HepG2 (cell line): ENCODE measurements around the gene FIZ1. TPM values are rescaled to one million over a fixed set of nuclear protein-coding genes. Genes with fewer than 3 reads are reported as not detected.
A peak's percentile ranks its signal among the peaks of the same experiment; 100 is the strongest.

Source experiments
- FLYWCH1 ChIP-seq: sonication (generic); formaldehyde crosslinking; IDR thresholded peaks from 2 replicates; pipeline ENCODE4 v1.8.1; 2023; ENCODE audit warnings: mild to moderate bottlenecking, missing genetic modification reagents
- HDAC2 ChIP-seq: sonication (generic); formaldehyde crosslinking; IDR thresholded peaks from 2 replicates; pipeline ENCODE4 v1.4.0; 2020; ENCODE audit warnings: missing genetic modification reagents
- KAT2B ChIP-seq: fragments of 150-350 bp; IDR thresholded peaks from 2 replicates; pipeline ENCODE4 v1.6.1; 2014; ENCODE audit warnings: low read depth, low read length, borderline replicate concordance
- KAT8 ChIP-seq: IDR thresholded peaks from 2 replicates; pipeline ENCODE4 v1.6.1; 2016; ENCODE audit warnings: missing genetic modification reagents, missing compliant biosample characterization
- KLF6 ChIP-seq: IDR thresholded peaks from 2 replicates; pipeline ENCODE4 v1.8.0; 2016; ENCODE audit warnings: missing biosample characterization, missing genetic modification reagents
- RERE ChIP-seq: IDR thresholded peaks from 2 replicates; pipeline ENCODE4 v1.6.1; 2016; ENCODE audit warnings: low read depth, missing genetic modification reagents, missing compliant biosample characterization
- RFXAP ChIP-seq: sonication (generic); formaldehyde crosslinking; IDR thresholded peaks from 2 replicates; pipeline ENCODE4 v1.4.0; 2020; ENCODE audit warnings: missing genetic modification reagents, borderline replicate concordance
- TFAP4 ChIP-seq: sonication (generic); IDR thresholded peaks from 2 replicates; pipeline ENCODE4 v1.6.1; 2016; ENCODE audit warnings: low read depth, borderline replicate concordance
- THAP8 ChIP-seq: sonication (generic); formaldehyde crosslinking; IDR thresholded peaks from 2 replicates; pipeline ENCODE4 v1.5.1; 2020; ENCODE audit warnings: missing genetic modification reagents, mild to moderate bottlenecking, borderline replicate concordance
- TIGD3 ChIP-seq: sonication (generic); formaldehyde crosslinking; IDR thresholded peaks from 2 replicates; pipeline ENCODE4 v1.5.1; 2020; ENCODE audit warnings: mild to moderate bottlenecking, missing genetic modification reagents, borderline replicate concordance
- ZBTB3 ChIP-seq: sonication (generic); formaldehyde crosslinking; IDR thresholded peaks from 2 replicates; pipeline ENCODE4 v1.4.0; 2020; ENCODE audit warnings: low read depth, mild to moderate bottlenecking, moderate library complexity, missing genetic modification reagents, borderline replicate concordance
- ZFP1 ChIP-seq: IDR thresholded peaks from 2 replicates; pipeline ENCODE4 v1.6.1; 2016
- ZNF20 ChIP-seq: sonication (generic); formaldehyde crosslinking; IDR thresholded peaks from 2 replicates; pipeline ENCODE4 v1.4.0; 2020; ENCODE audit warnings: mild to moderate bottlenecking, moderate library complexity, missing genetic modification reagents
- ZNF205 ChIP-seq: IDR thresholded peaks from 2 replicates; pipeline ENCODE4 v1.6.1; 2018; ENCODE audit warnings: missing biosample characterization, missing genetic modification reagents
- ZNF275 ChIP-seq: sonication (generic); formaldehyde crosslinking; IDR thresholded peaks from 2 replicates; pipeline ENCODE4 v1.8.0; 2022; ENCODE audit warnings: missing genetic modification reagents, mild to moderate bottlenecking, inconsistent platforms, borderline replicate concordance
- ZNF501 ChIP-seq: sonication (generic); formaldehyde crosslinking; IDR thresholded peaks from 2 replicates; pipeline ENCODE4 v1.5.1; 2020; ENCODE audit warnings: mild to moderate bottlenecking, moderate library complexity, missing genetic modification reagents
- ZNF513 ChIP-seq: sonication (generic); formaldehyde crosslinking; conservative IDR thresholded peaks from 2 replicates; pipeline ENCODE4 v1.5.0; 2020; ENCODE audit warnings: missing genetic modification reagents
- ZNF691 ChIP-seq: sonication (generic); formaldehyde crosslinking; IDR thresholded peaks from 2 replicates; pipeline ENCODE4 v1.4.0; 2020; ENCODE audit warnings: missing genetic modification reagents, low read depth, mild to moderate bottlenecking, borderline replicate concordance
- polyA plus RNA-seq, 8 experiments: library from polyadenylated mRNA; depleted of rRNA in 3 of 8; stranded (reverse) in 7 of 8; unstranded in 1 of 8; fragments of >200 nt; fragmentation: Illumina TruSeq in 4 of 8; extraction: Trizol in 4 of 8; gene quantifications; 2 replicates each; pipeline versions ENCODE4 v1.2.1 to v1.2.3, GENCODE V29; 2011 to 2016; ENCODE audit warnings: low read depth in 4 of 8, missing spikeins in 1 of 8, mixed read lengths in 1 of 8; ENCODE audit not compliant: insufficient read depth in 1 of 8
- total RNA-seq, 5 experiments: library from RNA; depleted of rRNA; stranded (reverse); fragments of >200 nt; fragmentation: Illumina TruSeq; extraction: Trizol; gene quantifications; 2 replicates each; pipeline ENCODE4 v1.2.3, GENCODE V29; 2016; ENCODE audit warnings: low read depth in 1 of 5

The FIZ1 gene
- total and polyA plus RNA-seq, 2 of the 13 experiments (the other 11 are each of a cell fraction or from before 2014, with no cell fraction given) = 3.6 to 5.9 TPM

- TF ChIP-seq RERE = 0 out of 2 replicates have a peak, but pooled peaks have one; percentile 27
- no peak for TF ChIP-seq ZNF691 (CRISPR knock-in tag)
- no peak for TF ChIP-seq FLYWCH1 (CRISPR knock-in tag)
- TF ChIP-seq ZFP1 (CRISPR knock-in tag) = no peak
- TF ChIP-seq RFXAP (CRISPR knock-in tag) = no peak
- no peak for TF ChIP-seq ZBTB3
- no peak for TF ChIP-seq TFAP4
- TF ChIP-seq KAT2B = no peak
- TF ChIP-seq KLF6 (CRISPR knock-in tag) = no peak
- 0 out of 2 replicates have a peak, but pooled peaks have one; percentile 18 for TF ChIP-seq HDAC2 (CRISPR knock-in tag)
- TF ChIP-seq ZNF275 = no peak
- 0 out of 2 replicates have a peak, but pooled peaks have one; percentile 27 for TF ChIP-seq ZNF205
- peak; percentile 73 for TF ChIP-seq KAT8 (CRISPR knock-in tag)
- no peak for TF ChIP-seq ZNF20 (CRISPR knock-in tag)
- TF ChIP-seq ZNF513 = no peak
- no peak for TF ChIP-seq TIGD3 (CRISPR knock-in tag)
- TF ChIP-seq THAP8 (CRISPR knock-in tag) = no peak
- TF ChIP-seq ZNF501 (CRISPR knock-in tag) = peak; percentile 63; the same call in 1 of the 2 replicates
These were observed 44.6 kb downstream of the FIZ1 start (continued) for GRCh38 chr19:55554741-55555152.
